Kidney (tissue), 14 donors: ENCODE measurements around the gene GPX2. TPM values are rescaled to one million over a fixed set of nuclear protein-coding genes. Genes with fewer than 3 reads are reported as not detected.

Experiments
- DNase-seq, 5 donors: peaks; one replicate each; pipeline ENCODE4 v3.0.0-alpha.2; 2013 to 2020
- FAIRE-seq: peaks from 2 replicates; lab custom pipeline; 2012; peaks lifted over from hg19 to GRCh38; lab: Jason Lieb, UNC
- H3K27ac ChIP-seq, 2 donors: one replicate each; pipeline ENCODE4 v1.7.0; 2013; ENCODE audit warnings: low read depth in 2 of 2, low read length in 2 of 2, inconsistent platforms in 1 of 2
- H3K27me3 ChIP-seq: one replicate; pipeline ENCODE4 v1.7.1; 2013; ENCODE audit warnings: low read length, inconsistent platforms; ENCODE audit not compliant: control insufficient read depth, insufficient read depth
- H3K36me3 ChIP-seq, 3 donors: one replicate each; pipeline versions ENCODE4 v1.7.0 to v1.7.1; 2013; ENCODE audit warnings: low read length in 3 of 3, control low read depth in 1 of 3, inconsistent platforms in 1 of 3; ENCODE audit not compliant: insufficient read depth in 3 of 3, control insufficient read depth in 2 of 3
- H3K4me1 ChIP-seq, 3 donors: one replicate each; pipeline versions ENCODE4 v1.7.0 to v1.7.1; 2013; ENCODE audit warnings: low read length in 3 of 3, inconsistent platforms in 1 of 3, low read depth in 1 of 3; ENCODE audit not compliant: control insufficient read depth in 2 of 3, insufficient read depth in 2 of 3
- H3K4me3 ChIP-seq, 3 donors: one replicate each; pipeline versions ENCODE4 v1.7.0 to v1.8.1; 2013; ENCODE audit warnings: low read length in 3 of 3, control low read depth in 1 of 3, inconsistent platforms in 1 of 3
- H3K9ac ChIP-seq, 3 donors: one replicate each; pipeline versions ENCODE4 v1.7.0 to v1.7.1; 2013; ENCODE audit warnings: low read length in 3 of 3, control low read depth in 1 of 3, inconsistent platforms in 1 of 3
- H3K9me3 ChIP-seq, 3 donors: one replicate each; pipeline versions ENCODE4 v1.7.0 to v1.7.1; 2013; ENCODE audit warnings: low read length in 3 of 3, control low read depth in 1 of 3, inconsistent platforms in 1 of 3; ENCODE audit not compliant: control insufficient read depth in 2 of 3, insufficient read depth in 1 of 3
- intact Hi-C: fragments of 100-400 bp; cut with DNase I; formaldehyde crosslinking; loops from one replicate; pipeline ENCODE4 v1.11.1; 2022
- polyA plus RNA-seq: library from polyadenylated mRNA; stranded (reverse); fragments of 350-450 nt; fragmentation: Illumina TruSeq; extraction: RNeasy Lipid Tissue Mini Kit (QIAGEN cat#74804); gene quantifications from one replicate; pipeline ENCODE4 v1.2.3, GENCODE V29; 2014; ENCODE audit warnings: low read depth, low replicate concordance; ENCODE audit not compliant: insufficient read depth
- total RNA-seq: library from RNA; stranded (reverse); fragmentation: NEBNext Ultra II Directional; extraction: Animal tissue kit (Norgen Biotek cat#: 25700); gene quantifications from one replicate; pipeline ENCODE4 v1.2.1, GENCODE V29; 2021
- TF ChIP-seq, protein P1 (sequence below): IDR thresholded peaks from 3 replicates; pipeline ENCODE4 v1.5.1; 2012; ENCODE audit warnings: mild to moderate bottlenecking, moderate library complexity, borderline replicate concordance; ENCODE audit not compliant: insufficient read depth; ENCODE audit errors: extremely low read depth
- donor health status: control.
- donor health status: control.
- donor health status: control.
- donor health status: control.
- donor health status: control.
- donor health status: DM: yes; HTN: yes; CAD: no.
- donor health status: Normal renal cell carcinoma (clear cell type).

GPX2 gene
- total and polyA plus RNA-seq, 2 donors from 2014 or later = 8.4 to 60.0 TPM

DNA sequence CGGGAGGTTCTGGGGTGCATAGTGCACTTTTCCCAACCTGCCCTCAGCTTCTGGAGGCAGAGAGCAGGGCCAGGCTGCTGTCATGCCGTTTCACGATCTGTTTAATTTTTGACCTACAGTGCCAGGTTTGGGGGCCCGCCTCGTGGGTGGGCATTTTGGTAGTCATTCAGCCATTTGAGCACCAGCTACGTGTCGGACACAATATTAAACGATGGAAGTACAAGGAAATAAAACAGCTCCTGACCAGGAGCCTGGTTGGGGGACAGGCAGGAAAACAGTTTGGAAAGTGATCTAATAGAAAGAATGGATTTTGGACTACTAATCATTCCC, 44.9 kb upstream of the GPX2 start:
- no peak for FAIRE-seq
- no peaks in the 10 kb centered on the region for H3K36me3 ChIP-seq
- H3K27me3 ChIP-seq = no peaks in the 10 kb centered on the region
- no peak for DNase-seq
- H3K27ac ChIP-seq = peak overlapping the region; percentile 35 to 95
- TF ChIP-seq, protein P1, sequence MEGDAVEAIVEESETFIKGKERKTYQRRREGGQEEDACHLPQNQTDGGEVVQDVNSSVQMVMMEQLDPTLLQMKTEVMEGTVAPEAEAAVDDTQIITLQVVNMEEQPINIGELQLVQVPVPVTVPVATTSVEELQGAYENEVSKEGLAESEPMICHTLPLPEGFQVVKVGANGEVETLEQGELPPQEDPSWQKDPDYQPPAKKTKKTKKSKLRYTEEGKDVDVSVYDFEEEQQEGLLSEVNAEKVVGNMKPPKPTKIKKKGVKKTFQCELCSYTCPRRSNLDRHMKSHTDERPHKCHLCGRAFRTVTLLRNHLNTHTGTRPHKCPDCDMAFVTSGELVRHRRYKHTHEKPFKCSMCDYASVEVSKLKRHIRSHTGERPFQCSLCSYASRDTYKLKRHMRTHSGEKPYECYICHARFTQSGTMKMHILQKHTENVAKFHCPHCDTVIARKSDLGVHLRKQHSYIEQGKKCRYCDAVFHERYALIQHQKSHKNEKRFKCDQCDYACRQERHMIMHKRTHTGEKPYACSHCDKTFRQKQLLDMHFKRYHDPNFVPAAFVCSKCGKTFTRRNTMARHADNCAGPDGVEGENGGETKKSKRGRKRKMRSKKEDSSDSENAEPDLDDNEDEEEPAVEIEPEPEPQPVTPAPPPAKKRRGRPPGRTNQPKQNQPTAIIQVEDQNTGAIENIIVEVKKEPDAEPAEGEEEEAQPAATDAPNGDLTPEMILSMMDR = no peak
- H3K4me3 ChIP-seq = peak overlapping the region; percentile 95 to 96 (median 96)
- intact Hi-C loops = no loop called here
- H3K9ac ChIP-seq = peak overlapping the region; percentile 77 to 93 (median 92)
- H3K4me1 ChIP-seq = peaks cover 0 to 7% (median 0%) of the 10 kb centered on the region in 3 donors
- no peaks in the 10 kb centered on the region for H3K9me3 ChIP-seq

DNA sequence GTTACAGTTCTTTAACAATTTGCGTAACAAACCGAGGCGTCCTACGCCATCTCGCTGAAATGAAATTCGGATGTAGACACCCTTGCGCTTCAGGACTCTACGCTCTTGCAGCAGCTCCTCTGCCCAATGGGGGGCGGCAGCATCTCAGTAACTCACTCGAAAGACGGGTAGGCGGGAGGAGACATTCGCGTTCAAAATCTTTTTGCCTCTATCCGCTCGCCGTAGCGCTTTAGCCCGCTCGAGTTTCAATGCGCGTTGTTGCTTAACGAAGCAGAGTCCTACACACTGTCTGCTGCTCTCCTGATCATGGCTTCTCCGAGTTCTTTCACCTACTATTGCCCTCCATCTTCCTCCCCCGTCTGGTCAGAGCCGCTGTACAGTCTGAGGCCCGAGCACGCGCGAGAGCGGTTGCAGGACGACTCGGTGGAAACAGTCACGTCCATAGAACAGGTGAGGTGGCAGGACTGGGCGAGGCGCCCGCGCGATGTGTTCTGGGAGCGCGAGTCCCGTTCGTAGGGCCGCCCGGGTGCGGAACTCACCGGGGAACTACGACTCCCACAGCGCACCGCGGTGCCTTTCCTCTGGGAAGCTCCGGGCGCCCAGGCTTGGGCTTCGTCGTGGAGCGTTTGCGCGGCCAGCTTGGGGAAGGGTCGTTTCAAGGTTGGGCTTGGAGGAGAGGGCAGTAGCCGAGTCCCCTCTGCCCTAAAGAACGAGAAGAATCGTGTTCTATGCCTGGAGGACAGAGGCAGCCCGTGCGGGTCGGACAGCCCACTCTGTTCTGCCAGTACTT, 44.3 kb upstream of the GPX2 start, which contains the start of gene FNTB:
Gene FNTB, plus strand, starts transcription at position 248 of the 790 bp plus-strand sequence. Its CDS starts 59 bp downstream, at position 307.
- TF ChIP-seq, protein P1 = peak; percentile 93
- no peak for FAIRE-seq
- H3K27ac ChIP-seq = peak within 1 kb of the TSS; percentile 84 to 95
- peak within 1 kb of the TSS; percentile 77 to 93 (median 92) for H3K9ac ChIP-seq
- no peaks in the 10 kb centered on the region for H3K9me3 ChIP-seq
- no peaks in the 10 kb centered on the region for H3K36me3 ChIP-seq
- peak within 1 kb of the TSS; percentile 95 to 96 (median 96) for H3K4me3 ChIP-seq
- peak; percentile 95 to 99 (median 98) for DNase-seq
- intact Hi-C loops = no loop called here
- H3K4me1 ChIP-seq = peaks cover 0 to 7% (median 0%) of the 10 kb centered on the region in 3 donors
- no peaks in the 10 kb centered on the region for H3K27me3 ChIP-seq

DNA sequence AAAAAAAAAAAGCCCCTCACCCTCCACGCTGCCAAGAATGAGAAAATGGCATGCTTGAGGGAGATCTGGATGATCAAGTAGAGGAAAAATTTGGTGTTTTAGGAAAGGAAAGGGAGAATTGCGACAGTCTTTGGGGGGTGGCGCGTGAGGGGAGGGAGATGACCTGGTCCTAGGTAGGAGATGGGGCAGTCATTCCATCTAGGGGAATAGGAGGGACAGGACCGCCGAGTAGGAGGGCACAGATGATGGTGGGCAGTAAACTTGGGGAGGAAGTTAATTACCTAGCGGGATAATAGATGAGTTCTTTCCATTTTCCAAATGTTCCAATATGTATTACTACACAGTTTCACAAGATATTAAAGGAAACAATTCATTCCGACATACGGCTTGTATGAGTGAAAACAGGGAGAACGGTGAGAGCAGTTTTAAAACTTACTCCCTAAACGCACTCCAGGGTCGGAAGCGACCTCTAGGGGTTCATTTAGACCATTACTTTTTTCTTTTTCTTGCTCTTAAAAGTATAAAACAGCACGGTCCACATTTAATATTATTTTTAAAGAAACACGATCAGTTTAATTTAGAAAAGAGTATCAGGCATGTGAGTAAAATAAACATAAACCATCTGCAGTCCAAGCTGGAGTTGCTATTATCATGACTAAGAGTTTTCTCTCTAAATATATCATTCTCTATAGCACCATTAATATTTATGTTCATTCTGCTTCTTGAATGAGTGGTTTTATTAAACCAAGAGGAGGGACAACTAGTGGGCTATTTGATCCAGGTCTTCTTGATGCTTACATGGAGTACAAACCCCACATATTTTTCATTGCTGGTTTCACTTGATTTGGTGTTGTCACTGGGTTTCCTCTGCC, 41.1 kb upstream of the GPX2 start:
- Histone ChIP-seq H3K4me3 (peak overlapping the region; percentile 26 to 63 (median 45)), H3K9ac (peak overlapping the region in 2 of 3 donors; percentile 37 to 75), H3K36me3 (no peaks in the 10 kb centered on the region), H3K27ac (no peak overlapping the region), H3K4me1 (peaks cover 0 to 7% (median 3%) of the 10 kb centered on the region in 3 donors), H3K9me3 (no peaks in the 10 kb centered on the region), H3K27me3 (no peaks in the 10 kb centered on the region)
- DNase-seq (peak in 2 of 5 donors; percentile 76 to 88), FAIRE-seq (peak; percentile 54)
- TF ChIP-seq, protein P1 = peak; percentile 60
- intact Hi-C loops = no loop called here
